ENCODE measurements around the gene ANKRD13D.

The ANKRD13D gene

GRCh38 chr11:67288198-67288451, 978 bp upstream of the ANKRD13D start:
- DNase-seq, result no peak

- DNase-seq, result peak; percentile 92
Observed at GRCh38 chr11:67288452-67289225, 464 bp upstream of the ANKRD13D start.

GRCh38 chr11:67289651-67290479, 762 bp downstream of the ANKRD13D start:
- DNase-seq, result peak; percentile 40

GRCh38 chr11:67290801-67291200, 1.7 kb downstream of the ANKRD13D start:
- DNase-seq, result no peak

- no peak for DNase-seq
Observed at GRCh38 chr11:67291481-67292381, 2.6 kb downstream of the ANKRD13D start.

- no peak for DNase-seq
Observed at GRCh38 chr11:67292671-67293070, 3.6 kb downstream of the ANKRD13D start.

GRCh38 chr11:67293090-67293489, 4.0 kb downstream of the ANKRD13D start:
- no peak for DNase-seq

GRCh38 chr11:67295846-67296245, 6.7 kb downstream of the ANKRD13D start:
- no peak for DNase-seq

GRCh38 chr11:67298786-67299185, 9.7 kb downstream of the ANKRD13D start:
- no peak for DNase-seq

- DNase-seq, result no peak
Observed at GRCh38 chr11:67299471-67300191, 10.5 kb downstream of the ANKRD13D start.

- DNase-seq, result no peak
Observed at GRCh38 chr11:67300256-67300755, 11.2 kb downstream of the ANKRD13D start.

GRCh38 chr11:67300756-67301312, 11.7 kb downstream of the ANKRD13D start:
- DNase-seq, result no peak

GRCh38 chr11:67301313-67301921, 12.3 kb downstream of the ANKRD13D start:
- no peak for DNase-seq

- no peak for DNase-seq
Observed at GRCh38 chr11:67301951-67302516, 12.9 kb downstream of the ANKRD13D start.

- no peak for DNase-seq
Observed at GRCh38 chr11:67302571-67303131, 13.5 kb downstream of the ANKRD13D start.

- DNase-seq, result peak; percentile 69
Observed at GRCh38 chr11:67303132-67303834, 14.2 kb downstream of the ANKRD13D start, which contains the start of gene SSH3. Gene SSH3, plus strand, starts transcription at chr11:67303530. Its CDS starts 96 bp downstream, at chr11:67303626.

- no peak for DNase-seq
Observed at GRCh38 chr11:67303835-67304411, 14.8 kb downstream of the ANKRD13D start.

GRCh38 chr11:67304511-67305113, 15.5 kb downstream of the ANKRD13D start:
- DNase-seq, result no peak

Measured in stimulated activated CD8-positive, alpha-beta memory T cell treated with anti-CD3 and anti-CD28 coated beads, Interleukin-4, amount 100 ng/mL, for 48 hours (primary cell).